Neural progenitor cell (in vitro differentiated cells): ENCODE results near the gene DISP2.

Experiments
- EZH2phosphoT487 ChIP-seq: fragments of 200-600 bp; sonication (generic); IDR thresholded peaks from 2 replicates; pipeline ENCODE4 v1.6.1; 2017; ENCODE audit warnings: antibody characterized with exemption
- TF ChIP-seq, protein P1 (sequence below): fragments of 200-600 bp; sonication (generic); IDR thresholded peaks from 2 replicates; pipeline ENCODE4 v1.5.1; 2017; ENCODE audit warnings: antibody characterized with exemption, mild to moderate bottlenecking

DNA sequence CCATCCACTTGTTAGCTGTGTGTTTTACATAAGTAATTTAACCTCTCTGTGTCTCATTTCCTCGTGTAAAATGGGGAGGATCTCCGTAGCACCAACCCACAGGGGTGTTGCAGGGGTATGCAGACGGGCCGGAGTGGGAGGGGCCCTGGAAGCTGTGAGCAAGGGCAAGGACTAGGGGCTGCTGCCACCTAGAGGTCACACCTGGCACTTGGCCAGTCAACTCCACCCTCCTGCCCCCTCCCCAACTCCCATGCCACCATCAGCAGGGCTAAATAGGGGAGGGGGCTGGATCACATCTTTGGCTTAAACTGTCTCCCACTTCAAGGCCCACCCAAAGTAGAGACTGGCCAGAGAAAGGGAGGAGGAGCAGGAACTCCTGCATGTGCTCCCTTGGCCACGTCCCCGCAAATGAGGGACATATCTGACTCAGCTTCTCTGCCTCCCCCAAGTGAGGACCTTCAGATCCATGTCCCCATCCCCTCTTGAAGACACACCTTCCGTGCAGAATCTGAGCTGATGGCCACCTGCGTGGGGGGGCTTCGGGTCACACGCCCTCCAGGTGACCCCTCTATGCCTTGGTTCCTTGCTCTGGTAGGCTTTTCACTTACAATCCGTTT, 19.9 kb upstream of the DISP2 start:
- TF ChIP-seq, protein P1, sequence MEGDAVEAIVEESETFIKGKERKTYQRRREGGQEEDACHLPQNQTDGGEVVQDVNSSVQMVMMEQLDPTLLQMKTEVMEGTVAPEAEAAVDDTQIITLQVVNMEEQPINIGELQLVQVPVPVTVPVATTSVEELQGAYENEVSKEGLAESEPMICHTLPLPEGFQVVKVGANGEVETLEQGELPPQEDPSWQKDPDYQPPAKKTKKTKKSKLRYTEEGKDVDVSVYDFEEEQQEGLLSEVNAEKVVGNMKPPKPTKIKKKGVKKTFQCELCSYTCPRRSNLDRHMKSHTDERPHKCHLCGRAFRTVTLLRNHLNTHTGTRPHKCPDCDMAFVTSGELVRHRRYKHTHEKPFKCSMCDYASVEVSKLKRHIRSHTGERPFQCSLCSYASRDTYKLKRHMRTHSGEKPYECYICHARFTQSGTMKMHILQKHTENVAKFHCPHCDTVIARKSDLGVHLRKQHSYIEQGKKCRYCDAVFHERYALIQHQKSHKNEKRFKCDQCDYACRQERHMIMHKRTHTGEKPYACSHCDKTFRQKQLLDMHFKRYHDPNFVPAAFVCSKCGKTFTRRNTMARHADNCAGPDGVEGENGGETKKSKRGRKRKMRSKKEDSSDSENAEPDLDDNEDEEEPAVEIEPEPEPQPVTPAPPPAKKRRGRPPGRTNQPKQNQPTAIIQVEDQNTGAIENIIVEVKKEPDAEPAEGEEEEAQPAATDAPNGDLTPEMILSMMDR, result peak; percentile 87
- no peak for TF ChIP-seq EZH2phosphoT487
